Measurements from ENCODE around the gene SREBF2.
A peak's percentile ranks its signal among the peaks of the same experiment; 100 is the strongest.

Gene SREBF2

GRCh38 chr22:41916745-41917358, 83.9 kb downstream of the SREBF2 start:
- Histone ChIP-seq H3K27me3 (ENCODE audit: insufficient read depth, poor library complexity, severe bottlenecking) (peaks cover 50% of the 10 kb centered on the region), H3K27ac (replicated peaks) (no peak overlapping the region), H3K4me3 (replicated peaks; ENCODE audit: insufficient read depth, low read length) (no peak overlapping the region)
- no peak for DNase-seq (ENCODE audit: low read depth in 1 of 2, low spot score in 1 of 2)
- TF ChIP-seq SPI1 (IDR thresholded peaks at IDR 0.05; ENCODE audit: borderline replicate concordance, low read depth) = no peak
- no peak for TF ChIP-seq GABPA (IDR thresholded peaks at IDR 0.05; ENCODE audit: low read depth)
- no peak for TF ChIP-seq POLR2AphosphoS5 (IDR thresholded peaks at IDR 0.05; ENCODE audit: low read depth)

- H3K27ac ChIP-seq (replicated peaks) = no peak overlapping the region
- TF ChIP-seq CTCF (IDR thresholded peaks at IDR 0.05; ENCODE audit: insufficient read depth, low read length) (no peak), REST (IDR thresholded peaks at IDR 0.05; ENCODE audit: insufficient replicate concordance, low read depth) (no peak), POLR2AphosphoS5 (IDR thresholded peaks at IDR 0.05; ENCODE audit: low read depth) (no peak), SPI1 (IDR thresholded peaks at IDR 0.05; ENCODE audit: borderline replicate concordance, low read depth) (no peak), GABPA (IDR thresholded peaks at IDR 0.05; ENCODE audit: low read depth) (no peak)
- no peak for DNase-seq (ENCODE audit: low read depth in 1 of 2, low spot score in 1 of 2)
- H3K27me3 ChIP-seq (ENCODE audit: insufficient read depth, poor library complexity, severe bottlenecking) = peaks cover 44% of the 10 kb centered on the region
- H3K4me3 ChIP-seq (replicated peaks; ENCODE audit: insufficient read depth, low read length) = no peak overlapping the region
These were observed 84.5 kb downstream of the SREBF2 start for GRCh38 chr22:41917375-41917902.

- no peak overlapping the region for H3K27ac ChIP-seq (replicated peaks)
- no peak overlapping the region for H3K4me3 ChIP-seq (replicated peaks; ENCODE audit: insufficient read depth, low read length)
- TF ChIP-seq SPI1 (IDR thresholded peaks at IDR 0.05; ENCODE audit: borderline replicate concordance, low read depth) = peak; percentile 97
- no peak for TF ChIP-seq GABPA (IDR thresholded peaks at IDR 0.05; ENCODE audit: low read depth)
- DNase-seq (ENCODE audit: low read depth in 1 of 2, low spot score in 1 of 2) = peak in 1 of 2 experiments; percentile 74
- peaks cover 37% of the 10 kb centered on the region for H3K27me3 ChIP-seq (ENCODE audit: insufficient read depth, poor library complexity, severe bottlenecking)
These were observed 85.2 kb downstream of the SREBF2 start for GRCh38 chr22:41917903-41918791.

GRCh38 chr22:41919357-41920224, 86.7 kb downstream of the SREBF2 start:
- TF ChIP-seq REST (IDR thresholded peaks at IDR 0.05; ENCODE audit: insufficient replicate concordance, low read depth) = no peak
- TF ChIP-seq GABPA (IDR thresholded peaks at IDR 0.05; ENCODE audit: low read depth) = no peak
- TF ChIP-seq CTCF (IDR thresholded peaks at IDR 0.05; ENCODE audit: insufficient read depth, low read length) = no peak
- Histone ChIP-seq H3K4me3 (replicated peaks; ENCODE audit: insufficient read depth, low read length) (peak overlapping the region; percentile 27), H3K27ac (replicated peaks) (no peak overlapping the region), H3K27me3 (ENCODE audit: insufficient read depth, poor library complexity, severe bottlenecking) (peaks cover 30% of the 10 kb centered on the region)
- DNase-seq (ENCODE audit: low read depth in 1 of 2, low spot score in 1 of 2) = peak in 1 of 2 experiments; percentile 43

Data from HL-60 (cell line).